AG04450 (cell line): ENCODE measurements around the gene IL4R. TPM values are rescaled to one million over a fixed set of nuclear protein-coding genes. Genes with fewer than 3 reads are reported as not detected.

Experiments used
- CTCF ChIA-PET: fragments of 300-600, 350-600 bp; formaldehyde crosslinking; extraction: SDS; loops from one replicate; lab custom pipeline; 2022; ENCODE audit warnings: antibody characterized with exemption, inconsistent platforms; lab: Charles Lee
- POLR2A ChIA-PET: fragments of 350-600 bp; formaldehyde crosslinking; extraction: SDS; loops from one replicate; lab custom pipeline; 2021; ENCODE audit warnings: antibody characterized with exemption, inconsistent platforms; lab: Yijun Ruan, JAX
- DNase-seq: peaks from one replicate; pipeline ENCODE4 v3.0.0-alpha.2; 2011; ENCODE audit warnings: low read depth, low spot score
- H3K27ac ChIP-seq: one replicate; pipeline ENCODE4 v1.5.1; 2012; ENCODE audit warnings: low read depth, low read length, control low read depth
- H3K27me3 ChIP-seq: one replicate; pipeline ENCODE4 v1.6.0; 2012; ENCODE audit warnings: low read length; ENCODE audit not compliant: control insufficient read depth, insufficient read depth
- H3K4me3 ChIP-seq: 2 replicates; pipeline ENCODE4 v1.5.1; 2011; ENCODE audit warnings: mild to moderate bottlenecking, low read depth, low read length, control low read depth
- H3K9me3 ChIP-seq: 2 replicates; pipeline ENCODE4 v1.5.1; 2012; ENCODE audit warnings: low read length; ENCODE audit not compliant: control insufficient read depth, insufficient read depth
- CTCF ChIP-seq: IDR thresholded peaks from 2 replicates; pipeline ENCODE4 v1.5.1; 2011; ENCODE audit warnings: low read depth, low read length, control low read depth, inconsistent platforms
- polyA plus RNA-seq: library from polyadenylated mRNA; depleted of rRNA; stranded (reverse); fragments of >200 nt; gene quantifications from 2 replicates; pipeline ENCODE4 v1.2.3, GENCODE V29; 2011

Gene IL4R
- polyA plus RNA-seq, 1 experiment: 31.1 TPM

GRCh38 chr16:27366687-27367460 is 53.1 kb downstream of the IL4R start:
- Histone ChIP-seq H3K9me3 (peaks cover 10% of the 10 kb centered on the region), H3K27me3 (peaks cover 3% of the 10 kb centered on the region), H3K27ac (no peak overlapping the region), H3K4me3 (no peak overlapping the region)
- POLR2A ChIA-PET: interaction anchor here (0.9 to 1.5 kb wide), 2 partner anchors 37 to 132 kb away, joined by 5 read pairs; no protein-coding TSS in a partner anchor
- DNase-seq: no peak
- TF ChIP-seq CTCF: no peak
- CTCF ChIA-PET: interaction anchor here (0.6 to 6.1 kb wide), 26 partner anchors 9 to 706 kb away, joined by 3 to 104 read pairs (median 6); partner anchors contain the start of gene KDM8

DNA sequence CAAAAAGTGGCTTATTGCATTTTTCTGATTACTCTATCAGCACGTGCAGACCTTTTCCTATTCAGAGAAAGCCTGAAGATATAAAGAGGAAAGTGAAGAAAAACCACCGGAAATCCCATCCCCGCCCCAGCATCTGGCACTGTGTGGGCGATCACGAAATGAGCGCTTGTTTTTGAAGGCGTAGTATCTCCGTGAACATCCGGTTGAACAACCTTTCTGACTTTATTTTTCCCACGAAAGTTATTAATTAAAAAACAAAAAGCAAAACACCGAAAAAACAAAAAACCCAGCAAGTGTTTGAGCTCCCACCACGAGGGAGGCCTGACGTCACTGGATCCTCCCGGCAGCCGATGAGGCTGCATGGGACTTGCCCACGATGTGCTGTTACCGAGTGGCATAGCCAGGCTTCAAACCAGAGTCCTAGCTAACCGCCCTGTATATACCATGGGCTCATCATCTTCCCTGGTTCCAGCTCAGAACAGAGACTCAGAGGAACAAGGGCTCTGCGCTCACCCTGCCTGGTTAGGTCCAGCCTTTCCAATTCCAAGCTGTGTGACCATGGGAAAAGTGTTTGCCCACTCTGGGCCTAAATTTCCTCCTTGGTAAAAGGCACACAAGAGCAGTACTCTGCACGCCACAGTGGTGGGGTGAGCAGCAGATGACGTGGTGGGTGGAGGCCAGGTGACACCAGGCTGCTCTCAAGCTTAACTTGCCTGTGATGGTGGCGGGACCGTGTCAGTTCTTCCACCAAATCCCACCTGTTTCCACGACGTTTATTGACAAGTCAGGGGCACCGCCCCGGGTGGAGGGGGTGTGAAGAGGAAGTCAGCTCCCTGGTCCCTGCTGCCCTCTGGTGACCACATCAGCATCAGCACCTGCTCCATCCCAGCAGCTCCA is 53.9 kb downstream of the IL4R start:
- DNase-seq: peak; percentile 20
- Histone ChIP-seq H3K27ac (peak overlapping the region; percentile 11), H3K4me3 (no peak overlapping the region), H3K27me3 (peaks cover 3% of the 10 kb centered on the region), H3K9me3 (peaks cover 10% of the 10 kb centered on the region)
- POLR2A ChIA-PET: interaction anchor here (1.0 to 1.5 kb wide), 3 partner anchors 92 to 199 kb away, joined by 3 to 5 read pairs (median 3); no protein-coding TSS in a partner anchor
- CTCF ChIA-PET: interaction anchor here (0.6 to 6.1 kb wide), 32 partner anchors 8 to 705 kb away, joined by 3 to 104 read pairs (median 4); partner anchors contain the start of gene KDM8
- TF ChIP-seq CTCF: peak; percentile 81

DNA sequence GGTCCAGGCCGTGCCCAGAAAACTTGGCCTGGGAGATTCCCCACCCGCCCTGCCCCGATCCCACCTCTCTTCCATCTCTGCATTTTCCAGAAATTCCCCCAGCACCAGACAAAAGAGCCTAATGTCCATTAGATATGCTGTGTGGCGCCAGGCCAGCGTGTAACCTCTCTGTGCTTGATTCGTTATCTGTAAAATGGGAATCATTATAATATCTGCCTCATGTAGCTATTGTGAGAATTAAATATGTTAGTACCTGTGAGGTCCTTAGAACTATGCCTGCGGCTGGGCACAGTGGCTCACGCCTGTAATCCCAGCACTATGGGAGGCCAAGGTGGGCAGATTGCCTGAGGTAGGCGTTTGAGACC is 54.6 kb downstream of the IL4R start:
- Histone ChIP-seq H3K9me3 (peaks cover 10% of the 10 kb centered on the region), H3K27me3 (peaks cover 3% of the 10 kb centered on the region), H3K4me3 (no peak overlapping the region), H3K27ac (no peak overlapping the region)
- CTCF ChIA-PET: interaction anchor here (0.6 to 6.1 kb wide), 25 partner anchors 8 to 258 kb away, joined by 3 to 104 read pairs (median 6); partner anchors contain the start of gene KDM8
- POLR2A ChIA-PET: interaction anchor here (1.0 to 1.1 kb wide), 2 partner anchors 92 to 199 kb away, joined by 3 read pairs; no protein-coding TSS in a partner anchor
- no peak for TF ChIP-seq CTCF
- DNase-seq: no peak

GRCh38 chr16:27369806-27370205 is 56.0 kb downstream of the IL4R start:
- ChIA-PET CTCF (interaction anchor here (1.5 to 6.1 kb wide), 5 partner anchors 135 to 217 kb away, joined by 5 to 104 read pairs (median 50); no protein-coding TSS in a partner anchor), POLR2A (no interaction called here)
- DNase-seq: peak; percentile 21
- Histone ChIP-seq H3K27ac (peak overlapping the region; percentile 21), H3K9me3 (peaks cover 10% of the 10 kb centered on the region), H3K4me3 (no peak overlapping the region), H3K27me3 (peaks cover 3% of the 10 kb centered on the region)
- no peak for TF ChIP-seq CTCF
